Esophagus squamous epithelium (tissue), 4 donors: ENCODE results near the gene TDRD10.

ENCODE experiments used
- POLR2A ChIP-seq, 4 donors: fragments of 450-650 bp; IDR thresholded peaks; one replicate each; pipeline ENCODE4 v1.6.1; 2017; ENCODE audit warnings: antibody characterized with exemption in 4 of 4, mild to moderate bottlenecking in 4 of 4, moderate library complexity in 3 of 4
- TF ChIP-seq, protein P1 (sequence below), 6 experiments: fragments of 450-650 bp in 4 of 6; fragments of 200-600 bp in 2 of 6; sonication (generic) in 2 of 6; IDR thresholded peaks; one replicate each; pipeline ENCODE4 v1.5.1; 2016 to 2019; ENCODE audit warnings: antibody characterized with exemption in 6 of 6, mild to moderate bottlenecking in 4 of 6, moderate library complexity in 4 of 6

DNA sequence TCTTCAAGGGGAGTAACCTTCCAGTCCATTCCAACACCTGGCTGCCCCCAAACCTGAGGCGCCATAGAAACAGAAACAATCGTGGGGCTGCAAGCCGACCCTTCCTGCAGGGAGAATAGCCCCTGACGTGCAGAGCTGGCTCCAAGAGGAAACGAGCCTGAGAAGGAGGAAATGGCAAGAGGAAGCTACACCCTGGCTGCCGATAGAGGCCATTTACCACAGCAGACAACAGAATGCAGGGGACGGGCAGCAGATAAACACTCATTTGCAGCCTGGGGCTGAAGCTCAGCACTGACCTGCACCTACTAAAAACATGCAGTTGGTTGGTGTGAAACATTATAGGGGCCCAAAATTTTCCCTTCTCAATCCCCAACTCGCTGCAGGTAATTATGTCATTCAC, 8.7 kb upstream of the TDRD10 start:
- TF ChIP-seq, protein P1, sequence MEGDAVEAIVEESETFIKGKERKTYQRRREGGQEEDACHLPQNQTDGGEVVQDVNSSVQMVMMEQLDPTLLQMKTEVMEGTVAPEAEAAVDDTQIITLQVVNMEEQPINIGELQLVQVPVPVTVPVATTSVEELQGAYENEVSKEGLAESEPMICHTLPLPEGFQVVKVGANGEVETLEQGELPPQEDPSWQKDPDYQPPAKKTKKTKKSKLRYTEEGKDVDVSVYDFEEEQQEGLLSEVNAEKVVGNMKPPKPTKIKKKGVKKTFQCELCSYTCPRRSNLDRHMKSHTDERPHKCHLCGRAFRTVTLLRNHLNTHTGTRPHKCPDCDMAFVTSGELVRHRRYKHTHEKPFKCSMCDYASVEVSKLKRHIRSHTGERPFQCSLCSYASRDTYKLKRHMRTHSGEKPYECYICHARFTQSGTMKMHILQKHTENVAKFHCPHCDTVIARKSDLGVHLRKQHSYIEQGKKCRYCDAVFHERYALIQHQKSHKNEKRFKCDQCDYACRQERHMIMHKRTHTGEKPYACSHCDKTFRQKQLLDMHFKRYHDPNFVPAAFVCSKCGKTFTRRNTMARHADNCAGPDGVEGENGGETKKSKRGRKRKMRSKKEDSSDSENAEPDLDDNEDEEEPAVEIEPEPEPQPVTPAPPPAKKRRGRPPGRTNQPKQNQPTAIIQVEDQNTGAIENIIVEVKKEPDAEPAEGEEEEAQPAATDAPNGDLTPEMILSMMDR (IDR thresholded peaks at IDR 0.05): no peak
- TF ChIP-seq POLR2A (IDR thresholded peaks at IDR 0.05): no peak
